Measurements from ENCODE around the gene PLEKHM2. TPM values are rescaled to one million over a fixed set of nuclear protein-coding genes. Genes with fewer than 3 reads are reported as not detected.

PLEKHM2 gene
- total and polyA plus RNA-seq, 2 of the 4 experiments (the other 2 are of a cell fraction): 24.7 to 48.0 TPM

DNA sequence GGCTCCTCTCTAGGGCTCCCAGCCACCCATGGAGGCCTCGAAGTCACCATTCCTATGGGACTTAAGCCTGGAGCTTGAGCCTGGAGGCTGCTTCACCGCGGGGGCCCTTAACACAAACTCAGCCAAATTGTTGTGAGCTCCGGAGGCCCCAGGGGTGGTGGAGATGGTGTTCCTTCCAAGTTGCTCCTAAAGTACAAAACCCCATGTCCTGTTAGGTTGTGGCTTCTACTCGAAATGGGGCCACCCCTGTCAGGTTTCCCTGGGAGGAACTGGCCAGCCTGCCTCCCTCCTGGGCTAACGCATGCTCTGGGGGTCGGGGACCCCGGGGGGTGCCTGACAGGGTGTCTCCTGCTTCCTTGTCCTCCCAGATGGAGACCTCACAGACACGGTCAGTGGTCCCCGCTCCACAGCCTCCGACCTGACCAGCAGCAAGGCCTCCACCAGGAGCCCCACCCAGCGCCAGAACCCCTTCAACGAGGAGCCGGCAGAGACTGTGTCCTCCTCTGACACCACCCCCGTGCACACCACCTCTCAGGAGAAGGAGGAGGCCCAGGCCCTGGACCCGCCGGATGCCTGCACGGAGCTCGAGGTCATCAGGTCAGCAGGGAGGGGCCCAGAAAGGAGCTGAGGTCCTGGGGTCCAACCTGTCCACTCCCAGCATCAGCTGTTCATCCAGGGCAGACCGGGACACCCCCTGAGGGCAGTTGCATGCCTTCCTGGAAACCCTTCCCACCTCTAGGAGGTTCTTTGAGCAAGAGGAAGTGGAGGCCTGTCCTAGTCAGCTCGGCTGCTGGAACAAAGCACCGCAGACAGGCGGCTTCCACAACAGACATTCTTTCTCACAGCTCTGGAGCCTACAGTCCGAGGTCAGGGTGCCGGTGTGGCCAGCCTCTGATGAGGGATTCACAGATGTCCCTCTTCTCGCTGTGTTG, 41.1 kb downstream of the PLEKHM2 start:
- Histone ChIP-seq H4K91ac (ENCODE audit: insufficient read depth, low read depth, low read length) (no peak overlapping the region), H2AFZ (replicated peaks; ENCODE audit: low read length, poor library complexity) (no peak overlapping the region), H3K9me3 (ENCODE audit: control insufficient read depth, insufficient read depth, low read length) (no peaks in the 10 kb centered on the region), H3K79me1 (ENCODE audit: low read depth in 1 of 2, low read length in 2 of 2) (peaks cover 3 to 10% of the 10 kb centered on the region in 2 experiments; a peak in 2 of 4 replicates), H2BK5ac (ENCODE audit: low read depth, low read length, poor library complexity, severe bottlenecking) (no peak overlapping the region), H2BK120ac (ENCODE audit: low read depth, low read length) (no peak overlapping the region), H2AK9ac (replicated peaks; ENCODE audit: low read depth, low read length, poor library complexity) (no peak overlapping the region), H3K9me1 (ENCODE audit: insufficient read depth, low read length) (no peaks in the 10 kb centered on the region), H3K56ac (ENCODE audit: extremely low read depth, insufficient read depth, low read length) (no peak overlapping the region), H3K4ac (ENCODE audit: low read depth, low read length) (no peak overlapping the region), H3K14ac (replicated peaks; ENCODE audit: low read depth, low read length) (no peak overlapping the region), H3K23ac (ENCODE audit: low read depth, low read length) (no peak overlapping the region), H3K36me3 (ENCODE audit: control insufficient read depth, insufficient read depth, low read length) (peaks cover 75% of the 10 kb centered on the region), H2AK5ac (ENCODE audit: low read depth, low read length) (no peak overlapping the region), H3K27ac (ENCODE audit: insufficient read depth, low read length) (no peak overlapping the region), H3K18ac (ENCODE audit: low read depth, low read length) (no peak overlapping the region), H4K5ac (ENCODE audit: low read depth, low read length) (no peak overlapping the region), H3K4me3 (ENCODE audit: insufficient read depth, low read depth, low read length) (no peak overlapping the region), H3K4me2 (ENCODE audit: low read depth, low read length) (no peak overlapping the region), H3K4me1 (ENCODE audit: control insufficient read depth, insufficient read depth, low read length) (no peaks in the 10 kb centered on the region), H4K20me1 (ENCODE audit: insufficient read depth, low read length) (no peaks in the 10 kb centered on the region), H2BK20ac (ENCODE audit: low read depth, low read length) (no peak overlapping the region), H4K8ac (ENCODE audit: low read depth in 2 of 2, low read length in 2 of 2) (no peak overlapping the region), H3K9ac (ENCODE audit: low read depth, low read length) (no peak overlapping the region), H3K27me3 (ENCODE audit: control insufficient read depth, insufficient read depth, low read length) (no peaks in the 10 kb centered on the region), H2BK15ac (ENCODE audit: low read depth, low read length) (no peak overlapping the region)
- ATAC-seq (ENCODE audit: low read depth) (no peak), DNase-seq (no peak)
- TF ChIP-seq RCOR1 (IDR thresholded peaks at IDR 0.05; ENCODE audit: insufficient replicate concordance, low read length): no peak
- TF ChIP-seq MXI1 (IDR thresholded peaks at IDR 0.05; ENCODE audit: borderline replicate concordance, low read depth, low read length): no peak
- no peak for TF ChIP-seq SMC3 (IDR thresholded peaks at IDR 0.05; ENCODE audit: low read depth, low read length)
- no peak for TF ChIP-seq CHD1 (IDR thresholded peaks at IDR 0.05; ENCODE audit: low read depth, low read length)
- no peak for TF ChIP-seq FOS (IDR thresholded peaks at IDR 0.05; ENCODE audit: low read depth, low read length)
- no peak for TF ChIP-seq NFE2L2 (IDR thresholded peaks at IDR 0.05; ENCODE audit: low read depth, low read length)
- ChIA-PET CTCF (no interaction called here), POLR2A (ENCODE audit: unreplicated experiment) (no interaction called here)
- dilution Hi-C loops (cut with HindIII; ENCODE audit: low sequenced_read_pairs, unreplicated experiment) (no loop called here), intact Hi-C loops (cut with micrococcal nuclease) (no loop called here), in situ Hi-C loops (cut with MboI; ENCODE audit: low sequenced_read_pairs) (no loop called here)
- 93% methylated on average over 4 of the region's 26 CpGs; no CpG with 5 or more reads in 1 of the 2 experiments for WGBS, 2 experiments (ENCODE audit: extremely low coverage in 2 of 2, insufficient read length in 1 of 2)
- BruUV-seq (replicated peaks): no TSS peak

All from IMR-90 (cell line).